ENCODE data around the gene ZFP62.

DNA sequence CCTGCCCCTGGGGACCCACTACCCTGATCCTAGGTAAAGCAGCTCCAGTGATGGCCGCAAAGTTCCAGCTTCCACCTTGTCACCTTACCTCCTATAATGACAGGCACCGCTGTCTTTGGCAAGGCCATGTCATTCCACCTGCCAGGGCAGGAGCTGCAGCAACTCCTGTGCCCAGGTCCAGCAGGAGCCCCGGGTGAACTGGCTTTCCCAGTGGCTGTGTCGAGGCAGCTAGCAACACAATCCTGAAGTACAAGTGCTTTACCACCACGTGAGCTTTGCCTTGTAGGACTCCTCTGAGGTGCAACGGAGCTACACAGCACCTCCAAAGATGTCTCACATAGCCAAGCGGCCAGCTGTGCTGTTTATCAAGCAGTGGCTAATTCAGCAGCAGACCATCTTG is 37.7 kb downstream of the ZFP62 start:
- TF ChIP-seq CTCF (IDR thresholded peaks at IDR 0.05) (no peak), POLR2A (IDR thresholded peaks at IDR 0.05) (peak in 1 of 2 donors; percentile 82)

Measured in thyroid gland (tissue), 4 donors.